C4-2B (cell line): ENCODE results near the gene ZNF23.

Experiments
- H3K27ac ChIP-seq: fragments of 450-650 bp; 2 replicates; pipeline ENCODE4 v1.5.1; 2017
- CTCF ChIP-seq: fragments of 450-650 bp; conservative IDR thresholded peaks from 2 replicates; pipeline ENCODE4 v1.5.1; 2017; ENCODE audit warnings: mild to moderate bottlenecking
- ZFX ChIP-seq: fragments of 450-650 bp; IDR thresholded peaks from 2 replicates; pipeline ENCODE4 v1.6.1; 2017

Gene ZNF23

GRCh38 chr16:71428385-71428784, 33.7 kb downstream of the ZNF23 start:
- H3K27ac ChIP-seq = no peak overlapping the region
- TF ChIP-seq CTCF (no peak), ZFX (no peak)

GRCh38 chr16:71426880-71427615, 35.0 kb downstream of the ZNF23 start:
- no peak overlapping the region for H3K27ac ChIP-seq
- no peak for TF ChIP-seq ZFX
- no peak for TF ChIP-seq CTCF

GRCh38 chr16:71426069-71426879, 35.8 kb downstream of the ZNF23 start:
- no peak overlapping the region for H3K27ac ChIP-seq
- TF ChIP-seq CTCF (no peak), ZFX (no peak)

GRCh38 chr16:71425746-71426068, 36.3 kb downstream of the ZNF23 start:
- TF ChIP-seq CTCF (no peak), ZFX (no peak)

GRCh38 chr16:71424626-71425025, 37.4 kb downstream of the ZNF23 start:
- TF ChIP-seq CTCF (no peak), ZFX (no peak)
- no peak overlapping the region for H3K27ac ChIP-seq

More at GRCh38 chr16:71425746-71426068, 36.3 kb downstream of the ZNF23 start:
- no peak overlapping the region for H3K27ac ChIP-seq

- no peak for TF ChIP-seq CTCF
- TF ChIP-seq ZFX = no peak
- no peak overlapping the region for H3K27ac ChIP-seq
Observed at GRCh38 chr16:71423865-71424264, 38.2 kb downstream of the ZNF23 start.

- TF ChIP-seq ZFX (no peak), CTCF (no peak)
- no peak overlapping the region for H3K27ac ChIP-seq
Observed at GRCh38 chr16:71423016-71423415, 39.0 kb downstream of the ZNF23 start.
